HEK293 (cell line): ENCODE results near the gene DHRS3.
A peak's percentile ranks its signal among the peaks of the same experiment; 100 is the strongest.

Experiments used
- KLF1 ChIP-seq: fragments of 450-650 bp; formaldehyde crosslinking; IDR thresholded peaks from 2 replicates; pipeline ENCODE4 v1.5.1; 2016; ENCODE audit warnings: missing biosample characterization, missing genetic modification characterization
- MYNN ChIP-seq: fragments of 450-650 bp; formaldehyde crosslinking; IDR thresholded peaks from 2 replicates; pipeline ENCODE4 v1.5.1; 2016; ENCODE audit warnings: missing biosample characterization, missing genetic modification characterization, borderline replicate concordance
- OSR2 ChIP-seq: fragments of 450-650 bp; formaldehyde crosslinking; IDR thresholded peaks from 2 replicates; pipeline ENCODE4 v1.5.1; 2016; ENCODE audit warnings: missing biosample characterization, missing genetic modification characterization
- PRDM1 ChIP-seq: fragments of 450-650 bp; formaldehyde crosslinking; IDR thresholded peaks from 2 replicates; pipeline ENCODE4; 2016; ENCODE audit warnings: missing biosample characterization, missing genetic modification characterization
- PRDM4 ChIP-seq: fragments of 450-650 bp; formaldehyde crosslinking; IDR thresholded peaks from 2 replicates; pipeline ENCODE4 v1.5.1; 2017; ENCODE audit warnings: missing biosample characterization, missing genetic modification characterization
- TCF7L2 ChIP-seq: IDR thresholded peaks from 2 replicates; pipeline ENCODE4 v1.6.1; 2011; ENCODE audit warnings: low read depth, mild to moderate bottlenecking, inconsistent platforms, low read length, moderate library complexity, borderline replicate concordance
- TSHZ1 ChIP-seq: fragments of 450-650 bp; formaldehyde crosslinking; IDR thresholded peaks from 2 replicates; pipeline ENCODE4 v1.5.1; 2016; ENCODE audit warnings: missing biosample characterization, missing genetic modification characterization, borderline replicate concordance
- ZNF155 ChIP-seq: fragments of 450-650 bp; formaldehyde crosslinking; IDR thresholded peaks from 2 replicates; pipeline ENCODE4 v1.5.1; 2016; ENCODE audit warnings: missing biosample characterization, missing genetic modification characterization
- ZNF18 ChIP-seq: fragments of 450-650 bp; formaldehyde crosslinking; IDR thresholded peaks from 2 replicates; pipeline ENCODE4 v1.5.1; 2016; ENCODE audit warnings: missing biosample characterization, missing genetic modification characterization
- ZNF26 ChIP-seq: fragments of 450-650 bp; formaldehyde crosslinking; IDR thresholded peaks from 2 replicates; pipeline ENCODE4 v1.5.1; 2016; ENCODE audit warnings: missing biosample characterization, missing genetic modification characterization
- ZNF362 ChIP-seq: fragments of 450-650 bp; formaldehyde crosslinking; IDR thresholded peaks from 2 replicates; pipeline ENCODE4 v1.5.1; 2016; ENCODE audit warnings: missing biosample characterization, missing genetic modification characterization
- ZNF398 ChIP-seq: fragments of 450-650 bp; formaldehyde crosslinking; IDR thresholded peaks from 2 replicates; pipeline ENCODE4 v1.5.1; 2017; ENCODE audit warnings: missing biosample characterization, missing genetic modification characterization
- ZNF423 ChIP-seq: fragments of 450-650 bp; formaldehyde crosslinking; IDR thresholded peaks from 2 replicates; pipeline ENCODE4 v1.5.1; 2016; ENCODE audit warnings: missing biosample characterization, missing genetic modification characterization
- ZNF596 ChIP-seq: fragments of 450-650 bp; IDR thresholded peaks from 2 replicates; pipeline ENCODE4 v1.5.0; 2018; ENCODE audit warnings: missing biosample characterization, mild to moderate bottlenecking, missing genetic modification characterization, moderate library complexity
- ZNF843 ChIP-seq: fragments of 450-650 bp; formaldehyde crosslinking; IDR thresholded peaks from 2 replicates; pipeline ENCODE4 v1.5.1; 2016; ENCODE audit warnings: missing biosample characterization, missing genetic modification characterization
- ZSCAN16 ChIP-seq: fragments of 450-650 bp; formaldehyde crosslinking; IDR thresholded peaks from 2 replicates; pipeline ENCODE4 v1.5.1; 2016; ENCODE audit warnings: missing biosample characterization, missing genetic modification characterization

DHRS3 gene

GRCh38 chr1:12617901-12618660 is at the start of gene DHRS3 (continued):
- TF ChIP-seq PRDM4 (peak; percentile 35), ZNF18 (tag by site-specific recombination) (peak; percentile 14; the same call in 1 of the 2 replicates), ZNF398 (tag by site-specific recombination) (peak; percentile 64), KLF1 (no peak; the same call in 1 of the 2 replicates), TSHZ1 (tag by site-specific recombination) (peak; percentile 85), MYNN (tag by site-specific recombination) (no peak), ZNF596 (peak; percentile 60), ZNF843 (tag by site-specific recombination) (no peak; the same call in none of the 2 replicates), ZNF362 (tag by site-specific recombination) (peak; percentile 91), ZSCAN16 (tag by site-specific recombination) (peak; percentile 91), ZNF155 (tag by site-specific recombination) (no peak), ZNF423 (tag by site-specific recombination) (peak; percentile 95), PRDM1 (tag by site-specific recombination) (peak; percentile 71; the same call in 1 of the 2 replicates), TCF7L2 (peak; percentile 46; the same call in 1 of the 2 replicates), ZNF26 (tag by site-specific recombination) (no peak), OSR2 (peak; percentile 70)
